NCI-H1436 (cell line): ENCODE measurements around the gene DMBX1.

ENCODE experiments used
- DNase-seq: peaks from one replicate; lab custom pipeline; 2025; lab: John Stamatoyannopoulos, UW

The DMBX1 gene

GRCh38 chr1:46489638-46490405 lies at the start of gene DMBX1:
DMBX1 (plus strand) TSS chr1:46489836; CDS start chr1:46507011, 17,175 bp downstream.
- DNase-seq = peak; percentile 48

- no peak for DNase-seq
Measured at GRCh38 chr1:46440478-46440877, 49.2 kb upstream of the DMBX1 start.

- peak; percentile 76 for DNase-seq
Measured at GRCh38 chr1:46442317-46443161, 47.1 kb upstream of the DMBX1 start.

- no peak for DNase-seq
Measured at GRCh38 chr1:46444466-46444865, 45.2 kb upstream of the DMBX1 start.

GRCh38 chr1:46445773-46446256 lies 43.8 kb upstream of the DMBX1 start:
- DNase-seq = no peak

GRCh38 chr1:46446646-46447498 lies 42.8 kb upstream of the DMBX1 start:
- peak; percentile 74 for DNase-seq

GRCh38 chr1:46447499-46448108 lies 42.0 kb upstream of the DMBX1 start:
- no peak for DNase-seq

- no peak for DNase-seq
Measured at GRCh38 chr1:46448109-46448911, 41.3 kb upstream of the DMBX1 start.

- DNase-seq = no peak
Measured at GRCh38 chr1:46449223-46450159, 40.1 kb upstream of the DMBX1 start.

- DNase-seq = no peak
Measured at GRCh38 chr1:46450160-46450517, 39.5 kb upstream of the DMBX1 start.

- DNase-seq = no peak
Measured at GRCh38 chr1:46451948-46452930, 37.4 kb upstream of the DMBX1 start.

- no peak for DNase-seq
Measured at GRCh38 chr1:46452931-46453325, 36.7 kb upstream of the DMBX1 start.

- no peak for DNase-seq
Measured at GRCh38 chr1:46453449-46453848, 36.2 kb upstream of the DMBX1 start.

GRCh38 chr1:46455951-46456350 lies 33.7 kb upstream of the DMBX1 start:
- DNase-seq = peak; percentile 74

GRCh38 chr1:46456411-46456963 lies 33.1 kb upstream of the DMBX1 start:
- DNase-seq = no peak

GRCh38 chr1:46457178-46457577 lies 32.5 kb upstream of the DMBX1 start:
- no peak for DNase-seq

- peak; percentile 42 for DNase-seq
Measured at GRCh38 chr1:46458190-46458589, 31.4 kb upstream of the DMBX1 start.

- DNase-seq = no peak
Measured at GRCh38 chr1:46458846-46459245, 30.8 kb upstream of the DMBX1 start.
